CD4-positive, alpha-beta T cell treated with Interleukin-10 for 1 hour (primary cell): Measurements from ENCODE around the gene MPP3.

Experiments
- DNase-seq: peaks from one replicate; pipeline ENCODE4 v3.0.0-alpha.2; 2020

Gene MPP3

GRCh38 chr17:43769426-43769825 is 63.5 kb downstream of the MPP3 start:
- DNase-seq = no peak

GRCh38 chr17:43768943-43769342 is 64.0 kb downstream of the MPP3 start:
- no peak for DNase-seq

- DNase-seq = peak; percentile 23
Observed at GRCh38 chr17:43768382-43768781, 64.6 kb downstream of the MPP3 start.

DNA sequence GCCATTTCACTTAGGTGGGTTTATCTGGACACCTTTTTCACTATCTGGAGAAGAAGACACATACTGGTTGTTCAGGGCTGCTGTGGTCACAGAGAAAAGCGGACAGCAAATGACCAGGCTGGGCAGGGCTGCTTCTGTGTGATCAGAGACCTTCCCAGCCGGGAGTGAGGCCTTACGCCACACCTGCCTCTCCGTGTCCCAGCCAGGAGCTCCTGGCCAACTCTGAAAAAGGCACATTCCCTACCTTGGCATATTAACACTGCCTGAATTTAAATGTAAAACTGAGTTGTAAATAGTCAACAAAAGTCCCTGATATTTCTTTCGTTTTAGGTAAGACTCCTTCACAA is 65.3 kb downstream of the MPP3 start:
- no peak for DNase-seq

DNA sequence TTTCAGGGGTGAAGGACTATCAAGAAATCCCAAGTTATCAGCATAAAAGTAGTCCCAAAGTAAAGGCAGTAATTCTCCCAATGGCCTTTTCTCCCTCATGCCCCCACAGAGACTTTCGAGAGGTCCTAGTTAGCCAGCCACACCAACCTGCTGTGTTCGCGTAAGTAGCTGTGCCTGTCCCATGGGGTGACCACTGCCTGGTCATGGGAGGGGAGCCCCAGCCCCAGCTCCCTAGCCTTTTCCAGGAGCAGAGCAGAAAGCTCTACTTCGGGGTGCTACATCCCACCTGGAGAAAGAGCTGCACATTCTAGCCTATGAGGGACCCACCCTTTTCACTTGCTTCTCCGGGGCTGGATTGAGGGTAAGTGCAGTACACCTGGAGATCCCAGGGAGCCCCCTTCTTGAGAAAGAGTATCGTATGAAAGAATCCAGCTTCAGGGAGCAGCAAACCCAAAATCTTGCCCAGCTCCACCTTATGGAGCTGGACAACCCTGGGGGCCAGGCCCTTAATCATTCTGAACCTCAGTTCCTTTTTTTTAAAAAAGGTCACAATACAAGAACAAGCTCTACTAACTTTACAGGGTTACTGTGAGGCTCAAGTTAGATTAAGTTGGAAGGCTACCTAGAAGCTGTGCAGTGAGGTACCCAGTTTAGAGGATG is 65.8 kb downstream of the MPP3 start:
- no peak for DNase-seq

DNA sequence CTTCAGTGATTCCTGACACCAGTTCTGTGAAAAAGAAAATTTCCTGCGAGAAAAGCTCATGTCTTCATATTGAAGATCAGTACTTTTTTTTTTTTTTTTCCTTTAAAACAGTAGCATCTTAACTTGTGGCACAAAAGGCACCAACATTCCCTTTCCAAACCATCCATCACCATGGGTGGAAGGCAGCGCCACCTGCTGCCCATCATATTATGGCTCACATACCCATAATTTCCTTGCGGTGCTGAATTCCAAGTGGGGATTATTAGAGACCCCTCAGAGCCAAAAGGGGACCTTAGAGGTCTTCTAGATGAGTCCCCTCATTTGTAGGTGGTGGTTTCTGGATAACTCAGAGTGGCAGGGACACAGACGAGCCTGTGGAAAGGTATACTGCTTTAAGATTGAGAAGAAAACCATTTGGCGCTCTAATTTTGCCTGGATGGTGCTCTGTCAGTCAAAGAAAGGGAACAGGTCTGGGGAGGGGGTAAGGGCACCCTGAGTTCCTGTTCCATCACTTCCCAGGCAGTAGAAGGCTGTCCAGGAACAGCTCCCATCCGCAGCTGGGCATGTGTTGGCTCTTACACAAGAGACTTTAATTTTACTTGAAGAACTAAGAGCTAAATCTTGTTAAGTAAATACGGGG is 66.4 kb downstream of the MPP3 start:
- DNase-seq = peak; percentile 35

DNA sequence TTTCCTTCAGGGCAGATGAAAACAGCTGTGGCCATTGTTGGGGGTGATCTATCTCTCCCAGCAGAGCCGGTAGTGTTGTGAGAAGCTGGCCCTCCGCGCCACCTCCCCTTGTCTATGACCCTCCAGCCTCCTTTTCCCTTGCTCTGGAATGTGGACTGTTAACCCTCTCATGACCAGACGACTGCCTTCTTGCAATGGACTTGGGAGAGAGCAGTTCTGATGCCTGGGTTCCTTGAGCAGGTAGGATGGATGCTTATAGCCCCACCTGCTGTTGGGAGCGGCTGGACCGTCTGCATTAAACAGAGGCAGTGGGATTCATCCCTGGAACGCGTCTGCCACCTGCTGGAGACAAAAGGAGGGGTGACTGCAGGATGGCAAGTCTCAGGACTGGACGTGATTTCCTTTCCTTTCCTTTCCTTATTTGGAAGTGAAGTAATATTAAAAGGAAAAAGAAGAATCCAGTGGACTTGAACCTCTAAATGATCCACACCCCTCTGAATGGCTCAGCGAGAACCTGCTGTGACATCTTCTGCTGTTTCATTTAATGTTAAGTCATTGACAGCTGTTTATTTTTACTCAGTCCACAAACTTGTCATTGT is 72.6 kb downstream of the MPP3 start:
- peak; percentile 88 for DNase-seq

DNA sequence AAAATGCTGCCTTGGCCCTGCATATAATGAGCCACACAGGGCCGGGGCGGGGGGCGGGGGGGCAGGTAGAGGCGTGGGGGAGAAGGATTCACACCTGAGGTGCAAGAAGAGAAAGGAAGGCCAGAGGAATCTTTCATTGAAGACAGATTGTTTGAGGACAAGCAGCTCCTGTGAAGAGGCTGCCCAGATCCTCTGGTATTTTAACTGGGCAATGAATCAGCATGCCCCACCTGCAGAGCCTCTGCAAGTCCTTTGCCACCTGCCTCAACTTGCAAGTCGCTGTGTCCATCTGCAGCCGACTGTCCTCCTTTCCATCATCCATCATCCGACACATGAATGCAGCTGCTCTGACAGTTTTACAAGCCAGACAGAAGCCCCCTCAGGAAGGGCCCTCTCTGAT is 73.1 kb downstream of the MPP3 start:
- no peak for DNase-seq

DNA sequence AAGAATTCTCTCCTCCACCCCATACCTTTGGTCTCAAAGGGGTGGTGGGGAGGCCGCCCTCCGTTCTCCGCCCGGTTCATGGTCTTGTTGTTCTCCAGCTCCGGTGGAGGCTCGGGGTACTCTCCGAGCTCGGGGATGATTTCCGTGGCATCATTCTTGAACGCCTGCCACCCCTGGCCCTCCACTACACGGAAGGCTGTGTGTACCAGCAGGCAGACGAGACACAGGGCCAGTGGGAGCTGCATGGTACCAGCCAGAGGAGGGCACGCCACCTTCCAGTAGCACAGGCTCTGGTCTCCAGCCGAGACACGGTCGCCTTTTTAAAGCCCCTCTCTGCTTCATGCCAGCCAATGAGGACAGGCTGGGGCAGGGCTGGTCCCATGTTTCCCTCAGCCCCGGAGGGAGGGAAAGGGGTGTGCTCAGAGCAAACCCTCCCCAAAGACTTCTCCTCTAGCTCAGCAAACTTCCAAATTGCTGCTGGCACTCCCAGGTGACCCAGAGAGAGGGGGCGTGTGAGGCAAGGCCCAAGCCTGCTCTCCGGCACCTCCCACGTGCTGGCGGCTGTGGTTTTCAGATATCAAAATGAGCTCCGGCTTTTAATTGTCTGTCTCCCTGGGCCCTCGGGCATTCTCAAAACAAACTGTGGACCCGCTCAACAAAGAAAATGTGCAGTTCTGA is 74.3 kb downstream of the MPP3 start, which contains the start of gene SOST:
SOST (minus strand) TSS at position 295 of the 678 bp plus-strand sequence; CDS start at position 245, 50 bp downstream.
- no peak for DNase-seq

GRCh38 chr17:43758086-43758485 is 74.9 kb downstream of the MPP3 start:
- no peak for DNase-seq

- DNase-seq = no peak
Observed at GRCh38 chr17:43757171-43757660, 75.7 kb downstream of the MPP3 start.

GRCh38 chr17:43756201-43756600 is 76.7 kb downstream of the MPP3 start:
- no peak for DNase-seq

- DNase-seq = no peak
Observed at GRCh38 chr17:43755389-43755875, 77.5 kb downstream of the MPP3 start.

DNA sequence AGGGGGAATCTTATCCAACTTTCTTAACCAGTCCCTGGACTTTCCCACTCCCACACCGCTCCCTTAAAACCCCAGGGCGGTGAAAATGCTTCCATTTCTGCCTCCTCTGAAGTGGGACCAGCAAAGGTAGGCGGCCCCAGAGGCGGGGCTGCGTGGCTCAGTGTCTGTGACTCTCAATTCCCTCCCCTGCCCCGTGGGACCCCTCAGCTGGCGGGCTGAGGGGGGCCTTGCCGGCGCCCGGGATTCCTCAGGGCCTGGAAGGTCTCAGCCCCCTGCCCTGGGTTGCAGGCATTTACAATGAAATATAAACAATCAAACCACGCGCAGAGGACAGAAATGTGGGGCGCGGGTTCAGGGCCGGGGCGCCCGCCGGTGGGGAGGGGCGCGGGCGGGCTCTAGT is 78.0 kb downstream of the MPP3 start:
- no peak for DNase-seq

- peak; percentile 12 for DNase-seq
Observed at GRCh38 chr17:43753493-43754129, 79.3 kb downstream of the MPP3 start.
